SK-N-SH (cell line): ENCODE measurements around the gene BCL7B.

Experiments used
- CTCF ChIP-seq: fragments of 200-600 bp; sonication (generic); IDR thresholded peaks from 2 replicates; pipeline ENCODE4 v1.6.1; 2017; ENCODE audit warnings: antibody characterized with exemption, mild to moderate bottlenecking, moderate library complexity
- ELF1 ChIP-seq: IDR thresholded peaks from 2 replicates; pipeline ENCODE4 v1.4.0; 2012
- REST ChIP-seq: IDR thresholded peaks from 2 replicates; pipeline ENCODE4 v1.6.1; 2012; ENCODE audit warnings: mild to moderate bottlenecking, low read depth, low read length, moderate library complexity
- RFX5 ChIP-seq: IDR thresholded peaks from 2 replicates; pipeline ENCODE4 v1.6.1; 2012; ENCODE audit warnings: mild to moderate bottlenecking, improper control_type of control experiment, low read length
- RXRA ChIP-seq: IDR thresholded peaks from 2 replicates; pipeline ENCODE4 v1.4.0; 2012; ENCODE audit warnings: low read depth, mild to moderate bottlenecking, borderline replicate concordance
- TF ChIP-seq, protein P1 (sequence below): IDR thresholded peaks from 2 replicates; pipeline ENCODE4 v1.4.0; 2012; ENCODE audit warnings: low read depth

DNA sequence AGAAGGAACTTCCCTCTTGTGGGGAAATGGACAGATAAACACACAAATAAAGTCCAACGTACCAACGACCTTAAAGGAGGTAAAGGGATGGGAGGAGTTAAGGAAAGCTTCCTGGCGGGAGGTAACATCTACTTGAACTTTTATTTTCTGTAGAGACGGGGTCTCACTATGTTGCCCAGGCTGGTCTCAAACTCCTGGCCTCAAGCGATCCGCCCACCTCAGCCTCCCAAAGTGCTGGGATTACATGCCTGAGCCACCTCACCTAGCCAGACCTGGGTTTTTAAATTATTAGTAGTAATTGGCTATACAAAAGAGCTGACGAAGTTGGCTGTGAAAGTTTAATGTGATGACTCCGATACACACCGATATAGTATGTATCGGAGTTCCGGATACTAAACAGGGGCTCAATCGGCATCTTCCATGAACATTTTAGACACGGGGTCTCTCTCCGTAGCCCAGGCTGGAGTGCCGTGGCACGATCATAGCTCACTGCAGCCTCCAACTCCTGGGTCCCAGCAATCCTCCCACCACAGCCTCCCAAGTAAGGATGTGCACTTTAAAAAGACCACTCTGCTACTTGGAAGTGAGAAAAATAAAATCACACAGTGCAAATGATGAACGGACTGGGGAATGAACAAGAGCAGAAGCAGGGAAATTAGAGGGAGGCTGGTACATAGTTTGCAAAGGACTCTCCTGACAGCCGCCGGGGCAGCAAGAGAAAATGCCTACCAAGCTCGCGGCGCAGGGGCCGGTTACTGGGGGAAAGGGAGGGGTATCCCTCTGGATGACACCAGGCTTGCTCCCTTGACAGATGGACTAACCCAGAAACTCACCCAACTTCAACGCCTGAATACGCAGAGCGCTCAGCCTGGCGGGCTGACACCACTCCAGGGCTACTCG is 1.0 kb downstream of the BCL7B start:
- TF ChIP-seq CTCF (no peak), ELF1 (no peak), RFX5 (no peak), REST (no peak), RXRA (no peak)
- TF ChIP-seq, protein P1, sequence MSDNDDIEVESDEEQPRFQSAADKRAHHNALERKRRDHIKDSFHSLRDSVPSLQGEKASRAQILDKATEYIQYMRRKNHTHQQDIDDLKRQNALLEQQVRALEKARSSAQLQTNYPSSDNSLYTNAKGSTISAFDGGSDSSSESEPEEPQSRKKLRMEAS, result no peak
